Mesothelial cell of epicardium (in vitro differentiated cells): ENCODE data around the gene OBP2A. TPM values are rescaled to one million over a fixed set of nuclear protein-coding genes. Genes with fewer than 3 reads are reported as not detected.
A peak's percentile ranks its signal among the peaks of the same experiment; 100 is the strongest.
"Not testable (repeated sequence)": the region's sequence is repeated elsewhere in the genome, so short reads cannot be mapped to it uniquely, and the experiment has no call there.

ENCODE experiments used
- DNase-seq, 2 experiments: peaks; one replicate each; pipeline ENCODE4 v3.0.0; 2021; ENCODE audit warnings: low spot score in 2 of 2; ENCODE audit not compliant: unreplicated experiment in 2 of 2
- H3K27ac Mint-ChIP-seq: 2 replicates; pipeline ENCODE4 v1.8.0; 2021; ENCODE audit warnings: mixed read lengths
- H3K27me3 Mint-ChIP-seq: 2 replicates; pipeline ENCODE4 v1.8.0; 2021; ENCODE audit warnings: low read depth, mixed read lengths
- H3K36me3 Mint-ChIP-seq: 2 replicates; pipeline ENCODE4 v1.8.0; 2021; ENCODE audit warnings: mixed read lengths
- H3K4me1 Mint-ChIP-seq: 2 replicates; pipeline ENCODE4 v1.8.0; 2021; ENCODE audit warnings: mixed read lengths
- H3K4me3 Mint-ChIP-seq: 2 replicates; pipeline ENCODE4 v1.8.0; 2021; ENCODE audit warnings: mild to moderate bottlenecking, moderate library complexity, mixed read lengths
- H3K9me3 Mint-ChIP-seq: 2 replicates; pipeline ENCODE4 v1.8.0; 2021; ENCODE audit warnings: mixed read lengths
- total RNA-seq: library from RNA; stranded (reverse); gene quantifications from 3 replicates; pipeline ENCODE4 v1.2.1, GENCODE V29; 2021
- TF ChIP-seq, protein P1 (sequence below): fragments of 200-600 bp; sonication (generic); IDR thresholded peaks from one replicate; pipeline ENCODE4 v1.5.0; 2021; ENCODE audit warnings: antibody characterized with exemption; ENCODE audit not compliant: unreplicated experiment

OBP2A gene
- total RNA-seq, 1 donor from 2014 or later = not detected

DNA sequence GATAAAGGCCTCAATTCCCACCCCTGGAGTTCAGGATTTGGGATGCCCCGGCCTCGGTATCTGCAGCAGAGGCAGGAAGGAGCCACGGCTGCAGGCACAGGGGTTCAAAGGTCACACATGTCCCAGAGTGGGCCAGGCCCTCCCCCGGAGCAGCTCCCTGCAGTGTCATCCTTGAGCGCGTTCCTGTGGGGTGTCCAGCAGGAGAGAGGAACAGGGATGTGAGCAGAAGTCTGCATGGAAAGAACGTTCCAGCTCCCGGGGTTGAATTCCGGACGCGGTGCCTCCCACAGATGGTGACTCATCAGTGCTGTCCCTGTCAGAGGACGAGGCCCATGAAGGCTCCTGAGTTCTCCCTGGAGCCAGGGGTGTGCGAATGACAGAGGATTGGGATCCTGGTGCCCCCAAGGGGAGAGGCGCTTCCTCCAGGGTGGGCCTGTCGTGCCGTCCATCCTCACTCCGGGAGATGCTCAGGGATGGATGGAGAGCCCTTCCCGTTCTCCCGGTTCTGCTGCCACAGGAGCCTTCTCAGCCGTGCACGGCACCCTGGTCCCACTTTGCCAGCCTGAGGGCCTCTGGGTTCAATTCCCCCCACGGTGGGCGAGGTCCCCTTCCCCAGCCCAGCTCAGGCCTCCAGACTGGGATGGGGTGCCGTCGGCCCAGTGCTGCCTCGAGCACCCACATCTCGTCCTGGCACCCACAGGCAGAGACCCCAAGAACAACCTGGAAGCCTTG, 21.6 kb upstream of the OBP2A start:
- Mint-ChIP-seq H3K4me3 (no peak overlapping the region), H3K9me3 (peaks cover 9% of the 10 kb centered on the region), H3K36me3 (no peaks in the 10 kb centered on the region), H3K27me3 (no peaks in the 10 kb centered on the region), H3K4me1 (peaks cover 5% of the 10 kb centered on the region), H3K27ac (no peak overlapping the region)
- DNase-seq = peak in 1 of 2 experiments; percentile 39
- TF ChIP-seq, protein P1, sequence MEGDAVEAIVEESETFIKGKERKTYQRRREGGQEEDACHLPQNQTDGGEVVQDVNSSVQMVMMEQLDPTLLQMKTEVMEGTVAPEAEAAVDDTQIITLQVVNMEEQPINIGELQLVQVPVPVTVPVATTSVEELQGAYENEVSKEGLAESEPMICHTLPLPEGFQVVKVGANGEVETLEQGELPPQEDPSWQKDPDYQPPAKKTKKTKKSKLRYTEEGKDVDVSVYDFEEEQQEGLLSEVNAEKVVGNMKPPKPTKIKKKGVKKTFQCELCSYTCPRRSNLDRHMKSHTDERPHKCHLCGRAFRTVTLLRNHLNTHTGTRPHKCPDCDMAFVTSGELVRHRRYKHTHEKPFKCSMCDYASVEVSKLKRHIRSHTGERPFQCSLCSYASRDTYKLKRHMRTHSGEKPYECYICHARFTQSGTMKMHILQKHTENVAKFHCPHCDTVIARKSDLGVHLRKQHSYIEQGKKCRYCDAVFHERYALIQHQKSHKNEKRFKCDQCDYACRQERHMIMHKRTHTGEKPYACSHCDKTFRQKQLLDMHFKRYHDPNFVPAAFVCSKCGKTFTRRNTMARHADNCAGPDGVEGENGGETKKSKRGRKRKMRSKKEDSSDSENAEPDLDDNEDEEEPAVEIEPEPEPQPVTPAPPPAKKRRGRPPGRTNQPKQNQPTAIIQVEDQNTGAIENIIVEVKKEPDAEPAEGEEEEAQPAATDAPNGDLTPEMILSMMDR = no peak

DNA sequence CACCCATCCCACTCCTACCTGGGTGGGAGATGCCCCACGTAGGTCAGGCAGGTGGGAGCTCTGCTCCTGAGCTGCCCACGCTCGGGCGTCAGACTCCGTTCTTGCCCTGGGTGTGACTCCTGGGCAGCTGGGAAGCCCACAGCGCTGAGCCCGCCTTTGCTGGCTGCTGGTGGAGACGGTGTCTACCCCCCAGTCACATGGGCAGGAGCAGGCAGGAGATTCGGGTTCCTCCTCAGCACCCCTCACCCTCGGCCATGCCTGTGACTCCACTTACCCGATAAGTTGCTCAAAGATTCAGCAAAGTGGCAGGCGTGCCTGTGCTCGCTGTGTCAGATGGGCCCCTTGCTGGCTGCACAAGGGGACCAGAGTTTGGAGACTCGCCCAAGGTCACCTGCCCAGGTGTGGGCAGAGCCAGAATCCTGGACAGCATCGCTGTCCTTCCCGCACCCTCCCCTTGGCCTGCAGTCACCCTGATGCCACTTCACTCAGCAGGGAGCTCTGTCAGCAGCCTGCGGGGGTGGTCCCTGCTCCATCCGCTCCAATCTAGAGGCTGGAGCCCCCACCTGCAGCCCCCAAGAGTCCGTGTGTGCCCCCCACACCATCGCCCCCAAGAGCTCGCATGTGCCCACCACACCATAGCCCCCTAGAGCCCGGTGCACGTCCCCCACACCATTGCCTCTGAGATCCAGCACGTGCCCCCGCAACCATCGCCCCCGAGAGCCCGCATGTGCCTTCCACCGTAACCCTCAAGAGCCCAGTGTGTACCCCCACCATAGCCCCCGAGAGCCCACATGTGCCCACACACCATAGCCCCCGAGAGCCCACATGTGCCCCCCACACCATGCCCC, 20.5 kb upstream of the OBP2A start:
- Mint-ChIP-seq H3K9me3 (peaks cover 11% of the 10 kb centered on the region), H3K27me3 (no peaks in the 10 kb centered on the region), H3K4me1 (peaks cover 5% of the 10 kb centered on the region), H3K36me3 (no peaks in the 10 kb centered on the region), H3K27ac (no peak overlapping the region), H3K4me3 (no peak overlapping the region)
- DNase-seq = peak in 1 of 2 experiments; percentile 29
- TF ChIP-seq, protein P1 = no peak

GRCh38 chr9:135526089-135526729, 19.7 kb upstream of the OBP2A start:
- H3K27ac Mint-ChIP-seq = no peak overlapping the region
- H3K4me1 Mint-ChIP-seq = peaks cover 5% of the 10 kb centered on the region
- H3K9me3 Mint-ChIP-seq = peaks cover 13% of the 10 kb centered on the region
- no peaks in the 10 kb centered on the region for H3K27me3 Mint-ChIP-seq
- DNase-seq = peak in 1 of 2 experiments; percentile 25
- H3K36me3 Mint-ChIP-seq = no peaks in the 10 kb centered on the region
- H3K4me3 Mint-ChIP-seq = no peak overlapping the region
- TF ChIP-seq, protein P1 = no peak

DNA sequence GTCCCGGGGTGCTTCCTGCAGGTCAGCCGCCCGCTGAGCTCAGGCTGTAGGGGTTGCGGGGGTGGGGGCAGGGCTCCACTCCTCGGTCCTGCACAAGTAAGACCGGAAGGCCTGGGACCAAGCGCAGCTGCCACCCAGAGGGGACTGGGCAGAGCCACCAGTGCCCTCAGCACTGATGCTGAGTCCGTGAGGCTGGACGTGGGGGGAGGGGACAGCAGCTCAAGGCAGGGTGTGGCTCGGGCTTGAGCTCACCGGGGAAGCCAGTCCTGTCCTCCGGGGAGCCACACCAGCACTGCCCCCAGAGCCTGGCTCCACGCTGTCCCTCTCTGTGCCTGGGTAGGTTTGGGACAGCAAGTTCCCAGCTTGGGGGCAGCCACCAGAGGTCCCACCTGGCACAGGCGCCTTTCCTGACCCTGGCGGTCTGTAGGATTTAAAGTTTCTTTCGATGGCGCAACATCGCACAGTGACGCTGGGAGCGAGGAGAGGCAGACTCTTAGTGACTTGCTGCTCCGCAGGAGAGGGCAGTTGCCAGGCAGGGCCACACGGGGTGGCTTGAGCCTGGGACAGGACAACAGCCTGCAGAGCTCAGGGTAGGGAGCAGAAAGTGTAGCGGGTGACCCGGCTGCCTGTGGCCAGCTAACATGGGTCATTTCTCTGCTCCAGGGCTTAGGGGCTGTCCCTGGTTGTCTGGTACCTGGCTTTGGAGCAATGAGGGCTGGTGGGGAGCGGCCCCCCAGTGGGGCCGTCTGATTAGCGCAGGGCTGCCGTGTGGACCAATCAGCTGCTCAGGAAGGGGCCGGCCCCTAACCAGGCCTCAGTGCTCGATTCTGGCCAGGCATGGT, 19.0 kb upstream of the OBP2A start:
- DNase-seq = peak in 1 of 2 experiments; percentile 34

GRCh38 chr9:135528842-135529435, 17.0 kb upstream of the OBP2A start:
- not testable (repeated sequence) for H3K4me3 Mint-ChIP-seq

More for the DNA sequence above, 19.0 kb upstream of the OBP2A start:
- Mint-ChIP-seq H3K36me3 (no peaks in the 10 kb centered on the region), H3K4me1 (peaks cover 5% of the 10 kb centered on the region), H3K4me3 (no peak overlapping the region), H3K27ac (no peak overlapping the region), H3K27me3 (no peaks in the 10 kb centered on the region), H3K9me3 (peaks cover 13% of the 10 kb centered on the region)
- TF ChIP-seq, protein P1 = no peak

More at GRCh38 chr9:135528842-135529435, 17.0 kb upstream of the OBP2A start:
- H3K36me3 Mint-ChIP-seq, H3K27me3 Mint-ChIP-seq, H3K4me1 Mint-ChIP-seq, H3K27ac Mint-ChIP-seq: not testable (repeated sequence)
- DNase-seq = peak in 1 of 2 experiments; percentile 16
- H3K9me3 Mint-ChIP-seq = peaks cover 13% of the 10 kb centered on the region
